H9 (cell line): Measurements from ENCODE around the gene MITF. TPM values are rescaled to one million over a fixed set of nuclear protein-coding genes. Genes with fewer than 3 reads are reported as not detected.

Experiments used
- DNase-seq: peaks from one replicate; pipeline ENCODE4 v3.0.0-alpha.2; 2017
- H2AFZ ChIP-seq: one replicate; pipeline ENCODE4 v1.6.1; 2013; ENCODE audit warnings: mild to moderate bottlenecking, low read length, control low read depth, moderate library complexity
- H2AK5ac ChIP-seq: 2 replicates; pipeline ENCODE4 v1.6.1; 2013; ENCODE audit warnings: low read length, control low read depth, mixed read lengths; ENCODE audit not compliant: insufficient read length
- H2BK120ac ChIP-seq: one replicate; pipeline ENCODE4 v1.6.1; 2013; ENCODE audit warnings: low read depth, mild to moderate bottlenecking, low read length, control low read depth, inconsistent platforms; ENCODE audit not compliant: poor library complexity, severe bottlenecking
- H2BK12ac ChIP-seq: 2 replicates; pipeline ENCODE4 v1.6.1; 2013; ENCODE audit warnings: low read length, control low read depth, mixed read lengths, low read depth; ENCODE audit not compliant: insufficient read length
- H2BK15ac ChIP-seq: 2 replicates; pipeline ENCODE4 v1.6.1; 2013; ENCODE audit warnings: low read depth, low read length, control low read depth
- H2BK20ac ChIP-seq: one replicate; pipeline ENCODE4 v1.6.1; 2013; ENCODE audit warnings: low read depth, mild to moderate bottlenecking, low read length, control low read depth, inconsistent platforms; ENCODE audit not compliant: poor library complexity, severe bottlenecking
- H2BK5ac ChIP-seq: 2 replicates; pipeline ENCODE4 v1.6.1; 2013; ENCODE audit warnings: low read length, control low read depth, mixed read lengths; ENCODE audit not compliant: insufficient read length
- H3K14ac ChIP-seq: 2 replicates; pipeline ENCODE4 v1.6.1; 2013; ENCODE audit warnings: low read length, control low read depth; ENCODE audit not compliant: insufficient read depth
- H3K18ac ChIP-seq: 2 replicates; pipeline ENCODE4 v1.6.1; 2013; ENCODE audit warnings: low read depth, mild to moderate bottlenecking, mixed read lengths, low read length, control low read depth; ENCODE audit not compliant: insufficient read length
- H3K23ac ChIP-seq: 2 replicates; pipeline ENCODE4 v1.6.1; 2013; ENCODE audit warnings: low read length, control low read depth, mixed read lengths, low read depth; ENCODE audit not compliant: insufficient read length
- H3K23me2 ChIP-seq: 2 replicates; pipeline ENCODE4 v1.6.1; 2013; ENCODE audit warnings: low read depth, mild to moderate bottlenecking, mixed read lengths, low read length, control low read depth; ENCODE audit not compliant: insufficient read length, poor library complexity, severe bottlenecking
- H3K27ac ChIP-seq: 2 replicates; pipeline ENCODE4 v1.5.1; 2013; ENCODE audit warnings: low read length, control low read depth, mixed read lengths, low read depth; ENCODE audit not compliant: insufficient read length
- H3K27me3 ChIP-seq: 2 replicates; pipeline ENCODE4 v1.6.1; 2013; ENCODE audit warnings: low read length, control low read depth, inconsistent platforms; ENCODE audit not compliant: insufficient read depth
- H3K4ac ChIP-seq: 2 replicates; pipeline ENCODE4 v1.6.1; 2013; ENCODE audit warnings: low read depth, mild to moderate bottlenecking, control low read depth, inconsistent platforms, low read length, moderate library complexity
- H3K4me1 ChIP-seq: 2 replicates; pipeline ENCODE4 v1.6.1; 2013; ENCODE audit warnings: low read length, control low read depth, inconsistent platforms; ENCODE audit not compliant: insufficient read depth
- H3K4me2 ChIP-seq: 2 replicates; pipeline ENCODE4 v1.6.1; 2013; ENCODE audit warnings: low read length, control low read depth, mixed read lengths; ENCODE audit not compliant: insufficient read length, insufficient read depth
- H3K56ac ChIP-seq: 2 replicates; pipeline ENCODE4 v1.6.1; 2013; ENCODE audit warnings: low read depth, mild to moderate bottlenecking, mixed read lengths, low read length, control low read depth; ENCODE audit not compliant: insufficient read length
- H3K79me1 ChIP-seq: 2 replicates; pipeline ENCODE4 v1.6.1; 2013; ENCODE audit warnings: low read depth, mild to moderate bottlenecking, moderate library complexity, low read length, control low read depth, inconsistent platforms; ENCODE audit not compliant: insufficient read depth, poor library complexity, severe bottlenecking
- H3K79me2 ChIP-seq: 2 replicates; pipeline ENCODE4 v1.6.1; 2013; ENCODE audit warnings: low read length, control low read depth, inconsistent platforms; ENCODE audit not compliant: insufficient read depth
- H3K9ac ChIP-seq: 2 replicates; pipeline ENCODE4 v1.6.1; 2013; ENCODE audit warnings: low read length, control low read depth, mixed read lengths; ENCODE audit not compliant: insufficient read length; ENCODE audit errors: extremely low read depth
- H3K9me3 ChIP-seq: one replicate; pipeline ENCODE4 v1.6.1; 2013; ENCODE audit warnings: low read depth, low read length, inconsistent platforms; ENCODE audit not compliant: control insufficient read depth
- H3T11ph ChIP-seq: one replicate; pipeline ENCODE4 v1.6.1; 2013; ENCODE audit warnings: mild to moderate bottlenecking, low read length, control low read depth, inconsistent platforms
- H4K20me1 ChIP-seq: one replicate; pipeline ENCODE4 v1.6.1; 2013; ENCODE audit not compliant: control insufficient read depth, insufficient read length, insufficient read depth
- H4K5ac ChIP-seq: 2 replicates; pipeline ENCODE4 v1.6.1; 2013; ENCODE audit warnings: low read depth, mild to moderate bottlenecking, mixed read lengths, low read length, control low read depth; ENCODE audit not compliant: insufficient read length
- H4K8ac ChIP-seq: replicated peaks from 2 replicates; pipeline ENCODE4 v1.6.1; 2013; ENCODE audit warnings: low read length, control low read depth, mixed read lengths, low read depth; ENCODE audit not compliant: insufficient read length
- H4K91ac ChIP-seq: 2 replicates; pipeline ENCODE4 v1.6.1; 2013; ENCODE audit warnings: low read depth, mild to moderate bottlenecking, moderate library complexity, mixed read lengths, low read length, control low read depth; ENCODE audit not compliant: insufficient read length
- H3K27ac Mint-ChIP-seq, 3 experiments: 2 replicates in 2 of 3; 3 replicates in 1 of 3; pipeline ENCODE4 v1.8.0; 2020 to 2021; ENCODE audit warnings: mixed read lengths in 3 of 3, mild to moderate bottlenecking in 1 of 3, moderate library complexity in 1 of 3
- H3K27me3 Mint-ChIP-seq: 2 replicates; pipeline ENCODE4 v1.8.0; 2021; ENCODE audit warnings: low read depth, mild to moderate bottlenecking, moderate library complexity, mixed read lengths
- H3K36me3 Mint-ChIP-seq, 3 experiments: 2 replicates in 2 of 3; 3 replicates in 1 of 3; pipeline ENCODE4 v1.8.0; 2020 to 2021; ENCODE audit warnings: low read depth in 3 of 3, mixed read lengths in 3 of 3; ENCODE audit not compliant: insufficient read depth in 1 of 3
- H3K4me1 Mint-ChIP-seq, 2 experiments: 2 replicates each; pipeline ENCODE4 v1.8.0; 2020; ENCODE audit warnings: mixed read lengths in 2 of 2
- H3K4me3 Mint-ChIP-seq, 2 experiments: 2 replicates in 1 of 2; 3 replicates in 1 of 2; pipeline ENCODE4 v1.8.0; 2020 to 2021; ENCODE audit warnings: mild to moderate bottlenecking in 2 of 2, mixed read lengths in 2 of 2, moderate library complexity in 1 of 2
- H3K9me3 Mint-ChIP-seq, 2 experiments: 2 replicates in 1 of 2; 3 replicates in 1 of 2; pipeline ENCODE4 v1.8.0; 2020; ENCODE audit warnings: mild to moderate bottlenecking in 2 of 2, mixed read lengths in 2 of 2, moderate library complexity in 1 of 2
- CTCF ChIP-seq: fragments of 200-600 bp; sonication (generic); conservative IDR thresholded peaks from 3 replicates; pipeline ENCODE4 v1.8.0; 2021; ENCODE audit warnings: antibody characterized with exemption, mild to moderate bottlenecking
- WGBS: extraction: QIAGEN DNeasy Blood & Tissue Kit; methylation state at CpG from one replicate; pipeline ENCODE4 v1.1.7; 2013; ENCODE audit warnings: missing lambda C conversion rate, low lambda C conversion rate, mixed read lengths; ENCODE audit not compliant: insufficient read length; ENCODE audit errors: extremely low coverage; 5-methylcytosine and 5-hydroxymethylcytosine counted together
- total RNA-seq: library from RNA; stranded (reverse); gene quantifications from 2 replicates; pipeline ENCODE4 v1.2.1, GENCODE V29; 2021

Gene MITF
- total RNA-seq, 1 experiment from 2014 or later, result 0.81 TPM

- H2AK5ac ChIP-seq, result no peak overlapping the region
- no peak overlapping the region for H2AFZ ChIP-seq
- no peaks in the 10 kb centered on the region for H3K79me2 ChIP-seq
These were observed 8.2 kb upstream of the MITF start for GRCh38 chr3:69731080-69731479.

More at GRCh38 chr3:69731080-69731479, 8.2 kb upstream of the MITF start:
- Mint-ChIP-seq H3K4me3 (no peak overlapping the region), H3K27ac (no peak overlapping the region), H3K4me1 (peaks cover 6% of the 10 kb centered on the region in 2 experiments; a peak in 3 of 4 replicates), H3K36me3 (no peaks in the 10 kb centered on the region), H3K9me3 (no peaks in the 10 kb centered on the region), H3K27me3 (peaks cover 24% of the 10 kb centered on the region)
- H3K9me3 ChIP-seq, result no peaks in the 10 kb centered on the region
- no peaks in the 10 kb centered on the region for H4K20me1 ChIP-seq
- no peak overlapping the region for H3K14ac ChIP-seq
- H3K27me3 ChIP-seq, result no peaks in the 10 kb centered on the region
- H3K4me1 ChIP-seq, result no peaks in the 10 kb centered on the region
- no peak overlapping the region for H3K4ac ChIP-seq
- H3K4me2 ChIP-seq, result no peak overlapping the region
- no peak overlapping the region for H3K18ac ChIP-seq
- no peak overlapping the region for H2BK12ac ChIP-seq
- TF ChIP-seq CTCF, result no peak
- no peak overlapping the region for H3K56ac ChIP-seq
- no peak overlapping the region for H4K5ac ChIP-seq
- no peak overlapping the region for H3K27ac ChIP-seq
- no peaks in the 10 kb centered on the region for H3K79me1 ChIP-seq
- no peak overlapping the region for H3K9ac ChIP-seq
- H3K23me2 ChIP-seq, result no peaks in the 10 kb centered on the region
- no CpG with 5 or more reads among the region's 2 CpGs for WGBS
- H4K91ac ChIP-seq, result no peak overlapping the region
- no peak overlapping the region for H4K8ac ChIP-seq
- no peak overlapping the region for H3T11ph ChIP-seq
- H3K23ac ChIP-seq, result no peak overlapping the region
- H2BK20ac ChIP-seq, result no peak overlapping the region
- no peak for DNase-seq
- no peak overlapping the region for H2BK5ac ChIP-seq
- no peak overlapping the region for H2BK15ac ChIP-seq
- no peak overlapping the region for H2BK120ac ChIP-seq
